ENCODE measurements around the gene EXOC4.

DNA sequence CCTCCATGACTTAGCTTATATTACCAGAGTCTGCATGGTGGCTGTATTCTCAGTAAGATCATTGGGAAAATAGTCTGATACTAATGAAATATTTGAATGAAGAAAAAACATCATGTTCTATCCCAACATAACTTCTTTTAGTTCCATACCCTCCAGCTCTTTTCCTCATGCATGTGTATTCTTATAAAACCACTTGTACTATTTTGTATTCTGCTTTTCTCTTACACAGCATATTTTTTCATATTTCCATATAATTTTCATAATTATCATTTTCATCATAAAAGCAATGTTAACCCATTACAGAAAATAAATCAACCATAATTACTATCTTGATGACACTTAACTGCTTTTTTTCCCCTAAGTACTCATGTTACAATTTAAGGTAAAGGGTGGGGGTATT is 503.0 kb downstream of the EXOC4 start:
- TF ChIP-seq, protein P1, sequence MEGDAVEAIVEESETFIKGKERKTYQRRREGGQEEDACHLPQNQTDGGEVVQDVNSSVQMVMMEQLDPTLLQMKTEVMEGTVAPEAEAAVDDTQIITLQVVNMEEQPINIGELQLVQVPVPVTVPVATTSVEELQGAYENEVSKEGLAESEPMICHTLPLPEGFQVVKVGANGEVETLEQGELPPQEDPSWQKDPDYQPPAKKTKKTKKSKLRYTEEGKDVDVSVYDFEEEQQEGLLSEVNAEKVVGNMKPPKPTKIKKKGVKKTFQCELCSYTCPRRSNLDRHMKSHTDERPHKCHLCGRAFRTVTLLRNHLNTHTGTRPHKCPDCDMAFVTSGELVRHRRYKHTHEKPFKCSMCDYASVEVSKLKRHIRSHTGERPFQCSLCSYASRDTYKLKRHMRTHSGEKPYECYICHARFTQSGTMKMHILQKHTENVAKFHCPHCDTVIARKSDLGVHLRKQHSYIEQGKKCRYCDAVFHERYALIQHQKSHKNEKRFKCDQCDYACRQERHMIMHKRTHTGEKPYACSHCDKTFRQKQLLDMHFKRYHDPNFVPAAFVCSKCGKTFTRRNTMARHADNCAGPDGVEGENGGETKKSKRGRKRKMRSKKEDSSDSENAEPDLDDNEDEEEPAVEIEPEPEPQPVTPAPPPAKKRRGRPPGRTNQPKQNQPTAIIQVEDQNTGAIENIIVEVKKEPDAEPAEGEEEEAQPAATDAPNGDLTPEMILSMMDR (conservative IDR thresholded peaks at IDR 0.05; ENCODE audit: low read length), result no peak
- TF ChIP-seq EZH2phosphoT487 (IDR thresholded peaks at IDR 0.05; ENCODE audit: borderline replicate concordance), result no peak
